Esophagus squamous epithelium (tissue), 5 donors: ENCODE results near the gene ERRFI1. TPM values are rescaled to one million over a fixed set of nuclear protein-coding genes. Genes with fewer than 3 reads are reported as not detected.

ENCODE experiments used
- DNase-seq: peaks from one replicate; lab custom pipeline; 2025; lab: John Stamatoyannopoulos, UW
- H3K27ac ChIP-seq, 4 donors: fragments of 200-600 bp; sonication (generic); one replicate each; pipeline ENCODE4 v1.5.1; 2016 to 2019; ENCODE audit warnings: mild to moderate bottlenecking in 1 of 4
- H3K27me3 ChIP-seq, 4 donors: fragments of 200-600 bp; sonication (generic); 1 replicate in 3 of 4; 2 replicates in 1 of 4; pipeline versions ENCODE4 v1.5.1 to v1.6.0; 2017 to 2021; ENCODE audit warnings: antibody characterized with exemption in 1 of 4
- H3K36me3 ChIP-seq, 3 donors: fragments of 200-600 bp; sonication (generic); one replicate each; pipeline ENCODE4 v1.5.1; 2016 to 2019
- H3K4me1 ChIP-seq, 3 donors: fragments of 200-600 bp; sonication (generic); one replicate each; pipeline ENCODE4 v1.5.1; 2017 to 2019
- H3K4me3 ChIP-seq, 4 donors: fragments of 200-600 bp; sonication (generic); 1 replicate in 3 of 4; 2 replicates in 1 of 4; pipeline ENCODE4 v1.5.1; 2016 to 2019; ENCODE audit warnings: mild to moderate bottlenecking in 2 of 4, moderate library complexity in 1 of 4
- H3K9me3 ChIP-seq, 3 donors: fragments of 200-600 bp; sonication (generic); one replicate each; pipeline ENCODE4 v1.5.1; 2016 to 2019
- CTCF ChIP-seq, 6 experiments: fragments of 450-650 bp in 4 of 6; fragments of 200-600 bp in 2 of 6; sonication (generic) in 2 of 6; IDR thresholded peaks; one replicate each; pipeline ENCODE4 v1.5.1; 2016 to 2019; ENCODE audit warnings: antibody characterized with exemption in 6 of 6, mild to moderate bottlenecking in 4 of 6, moderate library complexity in 4 of 6
- POLR2A ChIP-seq, 4 donors: fragments of 450-650 bp; IDR thresholded peaks; one replicate each; pipeline ENCODE4 v1.6.1; 2017; ENCODE audit warnings: antibody characterized with exemption in 4 of 4, mild to moderate bottlenecking in 4 of 4, moderate library complexity in 3 of 4
- WGBS, 2 donors: methylation state at CpG; one replicate each; pipeline ENCODE4 v1.1.5; 2018; 5-methylcytosine and 5-hydroxymethylcytosine counted together
- intact Hi-C: fragments of 100-400 bp; cut with DNase I; formaldehyde crosslinking; loops from one replicate; pipeline ENCODE4 v1.15.0; 2022
- total RNA-seq, 4 donors: library from RNA; depleted of rRNA; stranded (reverse); fragments of >200 nt; gene quantifications; one replicate each; pipeline ENCODE4 v1.1.0, GENCODE V29; 2016
- donor health status: DM: yes; HTN: yes; CAD: no.

The ERRFI1 gene
- total RNA-seq, 4 donors from 2014 or later: 23.3 to 95.9 (median 49.3) TPM

GRCh38 chr1:8012955-8013354 lies 13.2 kb downstream of the ERRFI1 start:
- Histone ChIP-seq H3K4me3 (no peak overlapping the region), H3K4me1 (peaks cover 25 to 61% (median 27%) of the 10 kb centered on the region in 3 donors), H3K27me3 (no peaks in the 10 kb centered on the region), H3K9me3 (no peaks in the 10 kb centered on the region), H3K27ac (no peak overlapping the region), H3K36me3 (peaks cover 9 to 67% (median 12%) of the 10 kb centered on the region in 3 donors)
- no peak for DNase-seq
- 87 to 93% methylated on average over 4 of the region's 4 CpGs for WGBS, 2 donors
- intact Hi-C loops: no loop called here
- TF ChIP-seq POLR2A (IDR thresholded peaks at IDR 0.05) (no peak), CTCF (IDR thresholded peaks at IDR 0.05) (no peak)

- Histone ChIP-seq H3K4me3 (no peak overlapping the region), H3K27me3 (no peaks in the 10 kb centered on the region), H3K4me1 (peaks cover 21 to 60% (median 23%) of the 10 kb centered on the region in 3 donors), H3K9me3 (no peaks in the 10 kb centered on the region), H3K27ac (no peak overlapping the region), H3K36me3 (peaks cover 9 to 67% (median 12%) of the 10 kb centered on the region in 3 donors)
- intact Hi-C loops: no loop called here
- no peak for TF ChIP-seq POLR2A (IDR thresholded peaks at IDR 0.05)
- no peak for TF ChIP-seq CTCF (IDR thresholded peaks at IDR 0.05)
- WGBS, 2 donors: 63 to 76% methylated on average over 7 of the region's 7 CpGs
- DNase-seq: no peak
Observed at GRCh38 chr1:8011923-8012858, 13.9 kb downstream of the ERRFI1 start.

- Histone ChIP-seq H3K27ac (no peak overlapping the region), H3K9me3 (no peaks in the 10 kb centered on the region), H3K36me3 (peaks cover 9 to 67% (median 12%) of the 10 kb centered on the region in 3 donors), H3K4me1 (peaks cover 13 to 60% (median 18%) of the 10 kb centered on the region in 3 donors), H3K27me3 (no peaks in the 10 kb centered on the region), H3K4me3 (no peak overlapping the region)
- TF ChIP-seq POLR2A (IDR thresholded peaks at IDR 0.05) (no peak), CTCF (IDR thresholded peaks at IDR 0.05) (no peak)
- DNase-seq: no peak
- WGBS, 2 donors: 55 to 73% methylated on average over 4 of the region's 4 CpGs
- intact Hi-C loops: no loop called here
Observed at GRCh38 chr1:8011016-8011415, 15.1 kb downstream of the ERRFI1 start.

GRCh38 chr1:8010080-8010664 lies 15.9 kb downstream of the ERRFI1 start:
- DNase-seq: no peak
- intact Hi-C loops: no loop called here
- WGBS, 2 donors: 90 to 91% methylated on average over 8 of the region's 8 CpGs
- Histone ChIP-seq H3K9me3 (no peaks in the 10 kb centered on the region), H3K27me3 (no peaks in the 10 kb centered on the region), H3K27ac (no peak overlapping the region), H3K4me1 (peaks cover 13 to 60% (median 18%) of the 10 kb centered on the region in 3 donors), H3K4me3 (no peak overlapping the region), H3K36me3 (peaks cover 9 to 67% (median 12%) of the 10 kb centered on the region in 3 donors)
- TF ChIP-seq POLR2A (IDR thresholded peaks at IDR 0.05) (no peak), CTCF (IDR thresholded peaks at IDR 0.05) (no peak)
